Fibroblast of lung (primary cell): ENCODE measurements around the gene ELP2. TPM values are rescaled to one million over a fixed set of nuclear protein-coding genes. Genes with fewer than 3 reads are reported as not detected.

Source experiments
- DNase-seq, 2 donors: peaks; one replicate each; pipeline versions ENCODE4 v3.0.0 to v3.0.0-alpha.2; 2010; ENCODE audit warnings: low read depth in 2 of 2
- H2AFZ ChIP-seq: 2 replicates; pipeline ENCODE4 v1.5.1; 2012; ENCODE audit warnings: low read length, control low read depth, inconsistent platforms
- H3K27ac ChIP-seq: 2 replicates; pipeline ENCODE4 v1.5.1; 2011; ENCODE audit warnings: low read length, control low read depth; ENCODE audit not compliant: insufficient read depth
- H3K27me3 ChIP-seq: 2 replicates; pipeline ENCODE4 v1.5.1; 2011; ENCODE audit warnings: mild to moderate bottlenecking, low read length; ENCODE audit not compliant: control insufficient read depth, insufficient read depth
- H3K36me3 ChIP-seq: 2 replicates; pipeline ENCODE4 v1.5.1; 2011; ENCODE audit warnings: low read length; ENCODE audit not compliant: control insufficient read depth, insufficient read depth
- H3K4me1 ChIP-seq: 2 replicates; pipeline ENCODE4 v1.5.1; 2011; ENCODE audit warnings: low read length; ENCODE audit not compliant: control insufficient read depth, insufficient read depth; ENCODE audit errors: extremely low read depth
- H3K4me2 ChIP-seq: 2 replicates; pipeline ENCODE4 v1.5.1; 2011; ENCODE audit warnings: low read length, control low read depth; ENCODE audit not compliant: insufficient read depth; ENCODE audit errors: extremely low read depth
- H3K4me3 ChIP-seq, 4 experiments: fragments of 200-600 bp in 1 of 4; sonication (generic) in 1 of 4; replicated peaks in 1 of 4; 2 replicates each; pipeline ENCODE4 v1.5.1; 2011 to 2016; ENCODE audit warnings: low read length in 4 of 4, low read depth in 3 of 4, mild to moderate bottlenecking in 3 of 4, control low read depth in 2 of 4, inconsistent platforms in 1 of 4, mixed read lengths in 1 of 4; ENCODE audit not compliant: insufficient read depth in 1 of 4; ENCODE audit errors: control extremely low read depth in 1 of 4
- H3K79me2 ChIP-seq: 2 replicates; pipeline ENCODE4 v1.5.1; 2012; ENCODE audit warnings: mild to moderate bottlenecking, low read length, inconsistent platforms; ENCODE audit not compliant: control insufficient read depth, insufficient read depth
- H3K9ac ChIP-seq: 2 replicates; pipeline ENCODE4 v1.5.1; 2011; ENCODE audit warnings: mild to moderate bottlenecking, low read length, control low read depth; ENCODE audit not compliant: insufficient read depth
- H3K9me3 ChIP-seq: 2 replicates; pipeline ENCODE4 v1.5.1; 2012; ENCODE audit warnings: low read depth, low read length; ENCODE audit not compliant: control insufficient read depth, insufficient read depth
- H4K20me1 ChIP-seq: 2 replicates; pipeline ENCODE4 v1.5.1; 2011; ENCODE audit warnings: low read length; ENCODE audit not compliant: control insufficient read depth, insufficient read depth; ENCODE audit errors: extremely low read depth
- CTCF ChIP-seq, 2 donors: IDR thresholded peaks in 1 of 2; conservative IDR thresholded peaks in 1 of 2; 1 replicate in 1 of 2; 2 replicates in 1 of 2; pipeline ENCODE4 v1.5.1; 2011 to 2012; ENCODE audit warnings: low read length in 2 of 2, control low read depth in 1 of 2, inconsistent platforms in 1 of 2, low read depth in 1 of 2, mild to moderate bottlenecking in 1 of 2
- EZH2 ChIP-seq: IDR thresholded peaks from 2 replicates; pipeline ENCODE4 v1.5.1; 2012; ENCODE audit warnings: low read length, control low read depth, mild to moderate bottlenecking; ENCODE audit errors: missing control alignments
- polyA plus RNA-seq, 2 donors: library from polyadenylated mRNA; depleted of rRNA in 1 of 2; stranded (reverse) in 1 of 2; unstranded in 1 of 2; fragments of >200 nt; gene quantifications; 2 replicates each; pipeline ENCODE4 v1.2.1, GENCODE V29; 2011 to 2012; ENCODE audit warnings: missing spikeins in 1 of 2
- total RNA-seq: library from RNA; depleted of rRNA; stranded (reverse); fragments of >200 nt; gene quantifications from 2 replicates; pipeline ENCODE4 v1.2.1, GENCODE V29; 2014

ELP2 gene
- total and polyA plus RNA-seq, 2 donors (not counting 1 experiment from before 2014, with no cell fraction given), result 96.6 to 309 TPM

GRCh38 chr18:36181441-36181840, 51.7 kb downstream of the ELP2 start:
- Histone ChIP-seq H3K79me2 (no peaks in the 10 kb centered on the region), H4K20me1 (no peaks in the 10 kb centered on the region), H3K36me3 (no peaks in the 10 kb centered on the region), H2AFZ (no peak overlapping the region), H3K9me3 (no peaks in the 10 kb centered on the region), H3K9ac (no peak overlapping the region), H3K27me3 (no peaks in the 10 kb centered on the region), H3K4me2 (no peak overlapping the region), H3K4me3 (no peak overlapping the region), H3K4me1 (peaks cover 7% of the 10 kb centered on the region), H3K27ac (no peak overlapping the region)
- no peak for TF ChIP-seq EZH2
- no peak for TF ChIP-seq CTCF (conservative IDR thresholded peaks at IDR 0.05 in 1 of 2, IDR thresholded peaks at IDR 0.05 in 1 of 2; ENCODE audit: low read depth in 1 of 2, low read length in 2 of 2)
- no peak for DNase-seq

GRCh38 chr18:36181898-36182506, 52.3 kb downstream of the ELP2 start:
- H3K9me3 ChIP-seq, result no peaks in the 10 kb centered on the region
- no peak overlapping the region for H3K4me2 ChIP-seq
- no peak overlapping the region for H3K4me3 ChIP-seq
- peaks cover 7% of the 10 kb centered on the region for H3K4me1 ChIP-seq
- no peak overlapping the region for H3K9ac ChIP-seq
- TF ChIP-seq CTCF (conservative IDR thresholded peaks at IDR 0.05 in 1 of 2, IDR thresholded peaks at IDR 0.05 in 1 of 2; ENCODE audit: low read depth in 1 of 2, low read length in 2 of 2), result no peak
- no peak for TF ChIP-seq EZH2
- no peaks in the 10 kb centered on the region for H3K79me2 ChIP-seq
- no peak overlapping the region for H2AFZ ChIP-seq
- no peaks in the 10 kb centered on the region for H4K20me1 ChIP-seq
- H3K36me3 ChIP-seq, result no peaks in the 10 kb centered on the region
- no peaks in the 10 kb centered on the region for H3K27me3 ChIP-seq
- no peak overlapping the region for H3K27ac ChIP-seq
- DNase-seq, result no peak

GRCh38 chr18:36183033-36183432, 53.3 kb downstream of the ELP2 start:
- H3K79me2 ChIP-seq, result no peaks in the 10 kb centered on the region
- H3K9ac ChIP-seq, result no peak overlapping the region
- no peak overlapping the region for H3K4me3 ChIP-seq
- no peak overlapping the region for H3K4me2 ChIP-seq
- no peaks in the 10 kb centered on the region for H3K9me3 ChIP-seq
- no peaks in the 10 kb centered on the region for H4K20me1 ChIP-seq
- H3K27me3 ChIP-seq, result no peaks in the 10 kb centered on the region
- H3K27ac ChIP-seq, result no peak overlapping the region
- no peak for TF ChIP-seq CTCF (conservative IDR thresholded peaks at IDR 0.05 in 1 of 2, IDR thresholded peaks at IDR 0.05 in 1 of 2; ENCODE audit: low read depth in 1 of 2, low read length in 2 of 2)
- no peak for TF ChIP-seq EZH2
- no peak overlapping the region for H2AFZ ChIP-seq
- peaks cover 7% of the 10 kb centered on the region for H3K4me1 ChIP-seq
- H3K36me3 ChIP-seq, result no peaks in the 10 kb centered on the region
- DNase-seq, result no peak
